HG02642 (cell line): ENCODE data around the gene NDUFS6.

ENCODE experiments used
- ATAC-seq: cut with Tn5 transposase; IDR thresholded peaks from one replicate; pipeline ENCODE4 v1.9.1; 2021; ENCODE audit warnings: mild to moderate bottlenecking; ENCODE audit not compliant: unreplicated experiment, poor library complexity

Gene NDUFS6

GRCh38 chr5:1765141-1765879 is 35.9 kb upstream of the NDUFS6 start:
- peak; percentile 96 for ATAC-seq

- no peak for ATAC-seq
Observed at GRCh38 chr5:1765880-1766235, 35.3 kb upstream of the NDUFS6 start.

GRCh38 chr5:1767524-1768282 is 33.5 kb upstream of the NDUFS6 start:
- ATAC-seq = no peak

- no peak for ATAC-seq
Observed at GRCh38 chr5:1768283-1769000, 32.8 kb upstream of the NDUFS6 start.

GRCh38 chr5:1769017-1769640 is 32.1 kb upstream of the NDUFS6 start:
- ATAC-seq = no peak

- ATAC-seq = no peak
Observed at GRCh38 chr5:1769752-1770442, 31.3 kb upstream of the NDUFS6 start.

GRCh38 chr5:1770443-1770802 is 30.8 kb upstream of the NDUFS6 start:
- ATAC-seq = no peak

- ATAC-seq = no peak
Observed at GRCh38 chr5:1771149-1772065, 29.8 kb upstream of the NDUFS6 start.

GRCh38 chr5:1772634-1773033 is 28.6 kb upstream of the NDUFS6 start:
- ATAC-seq = no peak

GRCh38 chr5:1776831-1777230 is 24.4 kb upstream of the NDUFS6 start:
- no peak for ATAC-seq

- ATAC-seq = no peak
Observed at GRCh38 chr5:1777281-1778137, 23.7 kb upstream of the NDUFS6 start.

- ATAC-seq = no peak
Observed at GRCh38 chr5:1778138-1779020, 22.8 kb upstream of the NDUFS6 start.

GRCh38 chr5:1779021-1779680 is 22.1 kb upstream of the NDUFS6 start:
- ATAC-seq = no peak

GRCh38 chr5:1779782-1780613 is 21.2 kb upstream of the NDUFS6 start:
- no peak for ATAC-seq

- ATAC-seq = no peak
Observed at GRCh38 chr5:1780614-1780930, 20.6 kb upstream of the NDUFS6 start.

- ATAC-seq = no peak
Observed at GRCh38 chr5:1781107-1781506, 20.1 kb upstream of the NDUFS6 start.
